BJ (cell line): ENCODE results near the gene TMEM250. TPM values are rescaled to one million over a fixed set of nuclear protein-coding genes. Genes with fewer than 3 reads are reported as not detected.

Experiments
- CTCF ChIA-PET: fragments of 350-600 bp; formaldehyde crosslinking; extraction: SDS; loops from one replicate; lab custom pipeline; 2021; ENCODE audit warnings: antibody characterized with exemption, inconsistent platforms; lab: Yijun Ruan, JAX
- POLR2A ChIA-PET: fragments of 300-600 bp; sonication (Branson Sonifier 250); formaldehyde crosslinking; extraction: SDS; loops from one replicate; lab custom pipeline; 2021; ENCODE audit warnings: antibody characterized with exemption; lab: Charles Lee
- DNase-seq: peaks from one replicate; pipeline ENCODE4 v3.0.0-alpha.2; 2011; ENCODE audit warnings: low read depth
- H3K27me3 ChIP-seq: 2 replicates; pipeline ENCODE4 v1.6.0; 2011; ENCODE audit warnings: low read length; ENCODE audit not compliant: control insufficient read depth, insufficient read depth
- H3K36me3 ChIP-seq: 2 replicates; pipeline ENCODE4 v1.5.1; 2011; ENCODE audit warnings: low read length; ENCODE audit not compliant: control insufficient read depth, insufficient read depth
- H3K4me3 ChIP-seq: 2 replicates; pipeline ENCODE4 v1.5.1; 2011; ENCODE audit warnings: low read depth, mild to moderate bottlenecking, control low read depth, low read length
- CTCF ChIP-seq: IDR thresholded peaks from 2 replicates; pipeline ENCODE4 v1.5.1; 2011; ENCODE audit warnings: low read depth, mild to moderate bottlenecking, control low read depth, inconsistent platforms, low read length, moderate library complexity; ENCODE audit not compliant: insufficient read depth
- polyA plus RNA-seq: library from polyadenylated mRNA; depleted of rRNA; stranded (reverse); fragments of >200 nt; gene quantifications from 2 replicates; pipeline ENCODE4 v1.2.3, GENCODE V29; 2011

Gene TMEM250
- polyA plus RNA-seq, 1 experiment = 20.7 TPM

- peak within 1 kb of the TSS; percentile 68 for H3K4me3 ChIP-seq
- peaks cover 2% of the 10 kb centered on the region; the same call in 1 of the 2 replicates for H3K36me3 ChIP-seq
- ChIA-PET POLR2A (no interaction called here), CTCF (interaction anchor here (0.9 to 4.1 kb wide), 6 partner anchors 14 to 128 kb away, joined by 3 to 29 read pairs (median 3); no protein-coding TSS in a partner anchor)
- DNase-seq = no peak
- no peak for TF ChIP-seq CTCF
- H3K27me3 ChIP-seq = no peaks in the 10 kb centered on the region
Measured at GRCh38 chr9:136095070-136096058, 23.3 kb downstream of the TMEM250 start, which contains the start of gene NACC2. NACC2 (minus strand) TSS chr9:136095289; CDS start chr9:136050521, 44,768 bp downstream.

- DNase-seq = no peak
- ChIA-PET POLR2A (interaction anchor here (0.6 to 0.9 kb wide), 2 partner anchors 19 to 23 kb away, joined by 3 to 4 read pairs; no protein-coding TSS in a partner anchor), CTCF (interaction anchor here (0.8 to 4.1 kb wide), 7 partner anchors 24 to 127 kb away, joined by 3 to 29 read pairs (median 3); partner anchors contain the start of gene TMEM250)
- no peak for TF ChIP-seq CTCF
- Histone ChIP-seq H3K27me3 (no peaks in the 10 kb centered on the region), H3K4me3 (peak overlapping the region; percentile 68), H3K36me3 (peaks cover 2% of the 10 kb centered on the region; the same call in 1 of the 2 replicates)
Measured at GRCh38 chr9:136093995-136094881, 24.4 kb downstream of the TMEM250 start.

- Histone ChIP-seq H3K36me3 (peaks cover 2% of the 10 kb centered on the region; the same call in 1 of the 2 replicates), H3K27me3 (no peaks in the 10 kb centered on the region), H3K4me3 (peak overlapping the region; percentile 68)
- ChIA-PET POLR2A (interaction anchor here (0.6 to 0.9 kb wide), 2 partner anchors 20 to 24 kb away, joined by 3 to 4 read pairs; no protein-coding TSS in a partner anchor), CTCF (interaction anchor here (0.6 to 4.1 kb wide), 5 partner anchors 24 to 126 kb away, joined by 3 to 29 read pairs (median 7); partner anchors contain the start of gene TMEM250)
- no peak for DNase-seq
- no peak for TF ChIP-seq CTCF
Measured at GRCh38 chr9:136093346-136093986, 25.2 kb downstream of the TMEM250 start.

- no peak for TF ChIP-seq CTCF
- ChIA-PET CTCF (interaction anchor here (0.6 to 2.0 kb wide), 4 partner anchors 29 to 125 kb away, joined by 3 to 9 read pairs (median 4); no protein-coding TSS in a partner anchor), POLR2A (no interaction called here)
- no peaks in the 10 kb centered on the region for H3K27me3 ChIP-seq
- H3K36me3 ChIP-seq = peaks cover 2% of the 10 kb centered on the region; the same call in 1 of the 2 replicates
- H3K4me3 ChIP-seq = no peak overlapping the region
- no peak for DNase-seq
Measured at GRCh38 chr9:136092741-136093140, 25.9 kb downstream of the TMEM250 start.
